ENCODE results near the gene PFKFB3. TPM values are rescaled to one million over a fixed set of nuclear protein-coding genes. Genes with fewer than 3 reads are reported as not detected.
A peak's percentile ranks its signal among the peaks of the same experiment; 100 is the strongest.

The PFKFB3 gene
- total and polyA plus RNA-seq, 9 of the 15 experiments (the other 6 are each of a cell fraction or from before 2014, with no cell fraction given), result 0.46 to 21.6 (median 7.8) TPM

DNA sequence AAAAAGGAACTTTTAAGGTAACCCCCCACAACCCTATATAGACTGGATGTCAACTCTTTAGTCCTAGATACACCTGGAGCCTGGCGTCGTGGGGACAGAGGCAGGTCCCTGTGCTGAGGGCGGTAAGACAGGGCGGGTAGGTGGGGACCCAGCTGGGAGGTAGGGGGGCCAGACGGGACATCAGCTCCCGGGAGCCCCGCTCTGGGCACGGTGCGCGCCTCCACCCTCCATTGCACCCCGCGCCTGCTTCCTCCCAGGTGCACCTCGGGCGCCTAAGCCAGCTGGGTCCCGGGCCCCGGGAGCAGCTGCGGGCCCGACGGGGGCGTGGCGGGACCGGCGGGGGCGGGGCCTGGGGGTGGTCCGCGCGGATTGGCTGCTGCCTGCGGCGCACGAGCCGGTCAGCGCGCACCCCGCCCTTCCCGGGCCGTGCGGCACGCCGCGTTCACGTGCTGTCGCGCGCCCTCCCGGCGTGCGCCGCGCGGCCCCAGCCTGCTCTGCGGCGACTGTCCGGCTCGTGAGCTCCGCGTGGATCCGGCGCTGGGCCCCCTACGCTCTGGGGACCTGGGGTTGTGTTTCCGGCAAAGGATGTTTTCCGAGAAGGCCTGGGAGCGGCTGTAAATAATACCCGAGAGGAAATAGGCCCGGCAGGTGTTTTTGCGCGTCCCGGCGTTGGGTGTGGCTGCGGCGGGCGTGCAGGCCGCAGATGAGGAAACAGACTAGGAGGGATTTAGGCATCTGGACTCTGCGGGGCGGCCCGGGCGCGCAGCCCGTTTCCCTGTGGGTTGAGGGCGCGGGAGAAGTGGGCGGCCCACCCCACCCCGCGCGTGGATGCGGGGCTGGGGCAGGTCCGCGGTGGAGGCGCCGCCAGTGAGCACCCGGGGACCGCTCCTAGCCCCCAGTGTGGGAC lies 39.1 kb upstream of the PFKFB3 start (continued):
- TF ChIP-seq STAT6 (CRISPR knock-in tag; IDR thresholded peaks at IDR 0.05) (no peak), ZNF507 (tag; conservative IDR thresholded peaks at IDR 0.05) (no peak), RBM39 (optimal IDR thresholded peaks at IDR 0.05; ENCODE audit: low read depth, low read length) (no peak), ESRRB (CRISPR knock-in tag; IDR thresholded peaks at IDR 0.05; ENCODE audit: borderline replicate concordance) (no peak), NR4A1 (CRISPR knock-in tag; IDR thresholded peaks at IDR 0.05) (peak; percentile 10; the same call in 1 of the 2 replicates), NR4A1 (tag; IDR thresholded peaks at IDR 0.05) (0 out of 2 replicates have a peak, but pooled peaks have one; percentile 29), ZNF707 (CRISPR knock-in tag; conservative IDR thresholded peaks at IDR 0.05) (no peak), USF2 (CRISPR knock-in tag; IDR thresholded peaks at IDR 0.05) (peak; percentile 53), ZNF174 (CRISPR knock-in tag; IDR thresholded peaks at IDR 0.05) (no peak), CHCHD3 (CRISPR knock-in tag; IDR thresholded peaks at IDR 0.05) (no peak), JUND (IDR thresholded peaks at IDR 0.05; ENCODE audit: borderline replicate concordance, low read depth, low read length) (peak; percentile 65), JUND (tag; IDR thresholded peaks at IDR 0.05; ENCODE audit: borderline replicate concordance, low read depth, low read length) (no peak), NFXL1 (CRISPR knock-in tag; IDR thresholded peaks at IDR 0.05) (no peak), PHF21A (IDR thresholded peaks at IDR 0.05; ENCODE audit: borderline replicate concordance, low read depth) (no peak), STAT5B (CRISPR knock-in tag; IDR thresholded peaks at IDR 0.05) (no peak), E2F6 (IDR thresholded peaks at IDR 0.05; ENCODE audit: borderline replicate concordance in 1 of 2, extremely low read depth in 1 of 2, insufficient read depth in 1 of 2, insufficient read length in 1 of 2, low read depth in 1 of 2, low read length in 1 of 2, poor library complexity in 1 of 2, severe bottlenecking in 1 of 2) (peak; percentile 86 to 97), ERF (CRISPR knock-in tag; IDR thresholded peaks at IDR 0.05) (peak; percentile 71), ASH1L (IDR thresholded peaks at IDR 0.05; ENCODE audit: borderline replicate concordance, low read depth, partially characterized antibody) (no peak), YY1 (IDR thresholded peaks at IDR 0.05; ENCODE audit: borderline replicate concordance in 1 of 3, control insufficient read depth in 1 of 3, extremely low read depth in 1 of 3, insufficient read depth in 3 of 3, insufficient read length in 1 of 3, insufficient replicate concordance in 2 of 3, low read depth in 1 of 3, low read length in 2 of 3) (peak in 1 of 3 experiments; percentile 36), CBFB (CRISPR knock-in tag; IDR thresholded peaks at IDR 0.05) (no peak), MIER1 (IDR thresholded peaks at IDR 0.05; ENCODE audit: low read depth) (no peak)
